ENCODE measurements around the gene RASD1. TPM values are rescaled to one million over a fixed set of nuclear protein-coding genes. Genes with fewer than 3 reads are reported as not detected.

RASD1 gene
- total and polyA plus RNA-seq, 2 of the 4 experiments (the other 2 are of a cell fraction) = 0.54 to 1.8 TPM

DNA sequence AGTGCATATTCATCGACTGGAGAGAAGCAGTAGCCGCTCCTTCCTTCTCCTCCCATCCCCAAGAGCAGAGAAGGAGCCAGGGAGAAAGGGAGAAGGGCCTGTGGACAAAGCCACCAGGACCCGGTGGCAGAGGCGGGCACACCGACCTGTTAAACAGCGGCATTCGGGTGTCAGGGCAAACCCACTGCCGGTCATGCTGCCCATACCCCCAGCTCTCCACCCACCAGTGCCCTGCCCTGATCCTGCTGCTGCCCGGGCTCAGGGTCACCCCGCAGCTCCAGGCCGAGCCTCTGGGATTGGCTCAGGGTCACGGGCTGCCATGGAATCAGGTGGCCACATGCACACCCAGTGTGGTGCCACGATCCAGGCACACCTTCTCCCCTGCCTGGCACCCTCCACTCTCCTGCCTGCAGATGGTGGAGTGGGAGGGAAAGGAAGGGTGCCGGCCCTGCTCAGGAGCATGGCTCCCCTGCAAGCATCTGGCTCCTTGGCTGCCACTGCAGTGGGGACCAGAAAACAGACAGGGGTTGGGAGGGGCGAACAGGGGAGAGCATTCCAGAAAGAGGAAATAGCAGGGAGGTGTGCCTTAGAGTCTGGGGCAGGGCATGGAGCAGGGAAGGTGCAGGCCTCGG lies 18.3 kb upstream of the RASD1 start:
- peaks cover 2% of the 10 kb centered on the region; the same call in 1 of the 2 replicates for H3K27me3 ChIP-seq (ENCODE audit: control insufficient read depth, insufficient read depth, low read length)
- peaks cover 28% of the 10 kb centered on the region for H4K20me1 ChIP-seq (ENCODE audit: insufficient read depth, low read length)
- H3K18ac ChIP-seq (ENCODE audit: low read depth, low read length) = no peak overlapping the region
- peaks cover 12% of the 10 kb centered on the region for H3K4me1 ChIP-seq (ENCODE audit: control insufficient read depth, insufficient read depth, low read length)
- no peak overlapping the region for H3K4me2 ChIP-seq (ENCODE audit: low read depth, low read length)
- H3K36me3 ChIP-seq (ENCODE audit: control insufficient read depth, insufficient read depth, low read length) = no peaks in the 10 kb centered on the region
- in situ Hi-C loops (cut with MboI; ENCODE audit: low sequenced_read_pairs) (no loop called here), intact Hi-C loops (cut with micrococcal nuclease) (no loop called here), dilution Hi-C loops (cut with HindIII; ENCODE audit: low sequenced_read_pairs, unreplicated experiment) (no loop called here)
- no peak overlapping the region for H3K27ac ChIP-seq (ENCODE audit: insufficient read depth, low read length)
- 96% methylated on average over 5 of the region's 16 CpGs; no CpG with 5 or more reads in 1 of the 2 experiments for WGBS, 2 experiments (ENCODE audit: extremely low coverage in 2 of 2, insufficient read length in 1 of 2)
- no peak overlapping the region for H3K4ac ChIP-seq (ENCODE audit: low read depth, low read length)
- DNase-seq (no peak), ATAC-seq (ENCODE audit: low read depth) (no peak)
- no peak overlapping the region for H2BK15ac ChIP-seq (ENCODE audit: low read depth, low read length)
- H2AK9ac ChIP-seq (replicated peaks; ENCODE audit: low read depth, low read length, poor library complexity) = no peak overlapping the region
- no peak overlapping the region for H3K14ac ChIP-seq (replicated peaks; ENCODE audit: low read depth, low read length)
- no peak overlapping the region for H3K4me3 ChIP-seq (ENCODE audit: insufficient read depth, low read depth, low read length)
- no peak overlapping the region for H4K8ac ChIP-seq (ENCODE audit: low read depth in 2 of 2, low read length in 2 of 2)
- no peak overlapping the region for H4K5ac ChIP-seq (ENCODE audit: low read depth, low read length)
- H4K91ac ChIP-seq (ENCODE audit: insufficient read depth, low read depth, low read length) = no peak overlapping the region
- no peak overlapping the region for H2AK5ac ChIP-seq (ENCODE audit: low read depth, low read length)
- no peak overlapping the region for H2BK20ac ChIP-seq (ENCODE audit: low read depth, low read length)
- no peak overlapping the region for H3K23ac ChIP-seq (ENCODE audit: low read depth, low read length)
- CTCF ChIA-PET = no interaction called here
- H2AFZ ChIP-seq (replicated peaks; ENCODE audit: low read length, poor library complexity) = no peak overlapping the region
- peaks cover 4% of the 10 kb centered on the region; the same call in 1 of the 2 replicates for H3K9me1 ChIP-seq (ENCODE audit: insufficient read depth, low read length)
- POLR2A ChIA-PET (ENCODE audit: unreplicated experiment) = no interaction called here
- no peak overlapping the region for H2BK120ac ChIP-seq (ENCODE audit: low read depth, low read length)
- H3K56ac ChIP-seq (ENCODE audit: extremely low read depth, insufficient read depth, low read length) = no peak overlapping the region
- no peak overlapping the region for H3K9ac ChIP-seq (ENCODE audit: low read depth, low read length)
- H2BK5ac ChIP-seq (ENCODE audit: low read depth, low read length, poor library complexity, severe bottlenecking) = no peak overlapping the region
- BruUV-seq (replicated peaks) = no TSS peak
- H3K9me3 ChIP-seq (ENCODE audit: control insufficient read depth, insufficient read depth, low read length) = no peaks in the 10 kb centered on the region
- no peaks in the 10 kb centered on the region for H3K79me1 ChIP-seq (ENCODE audit: low read depth in 1 of 2, low read length in 2 of 2)
- TF ChIP-seq RCOR1 (IDR thresholded peaks at IDR 0.05; ENCODE audit: insufficient replicate concordance, low read length) = no peak
- TF ChIP-seq, protein P1, sequence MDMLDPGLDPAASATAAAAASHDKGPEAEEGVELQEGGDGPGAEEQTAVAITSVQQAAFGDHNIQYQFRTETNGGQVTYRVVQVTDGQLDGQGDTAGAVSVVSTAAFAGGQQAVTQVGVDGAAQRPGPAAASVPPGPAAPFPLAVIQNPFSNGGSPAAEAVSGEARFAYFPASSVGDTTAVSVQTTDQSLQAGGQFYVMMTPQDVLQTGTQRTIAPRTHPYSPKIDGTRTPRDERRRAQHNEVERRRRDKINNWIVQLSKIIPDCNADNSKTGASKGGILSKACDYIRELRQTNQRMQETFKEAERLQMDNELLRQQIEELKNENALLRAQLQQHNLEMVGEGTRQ (IDR thresholded peaks at IDR 0.05; ENCODE audit: low read depth, low read length) = no peak
- no peak for TF ChIP-seq NFE2L2 (IDR thresholded peaks at IDR 0.05; ENCODE audit: low read depth, low read length)
- no peak for TF ChIP-seq RFX5 (IDR thresholded peaks at IDR 0.05; ENCODE audit: low read depth, low read length)
- no peak for TF ChIP-seq POLR2A (IDR thresholded peaks at IDR 0.05; ENCODE audit: low read depth, low read length)
